ENCODE results near the gene MS4A4E.
"Not testable (repeated sequence)": the region's sequence is repeated elsewhere in the genome, so short reads cannot be mapped to it uniquely, and the experiment has no call there.

Gene MS4A4E

GRCh38 chr11:60221692-60222091 lies 21.2 kb downstream of the MS4A4E start:
- DNase-seq (ENCODE audit: low spot score), result no peak

GRCh38 chr11:60221181-60221580 lies 21.8 kb downstream of the MS4A4E start:
- no peak for DNase-seq (ENCODE audit: low spot score)

- DNase-seq (ENCODE audit: low spot score), result no peak
These were observed 28.6 kb downstream of the MS4A4E start for GRCh38 chr11:60214386-60214785.

GRCh38 chr11:60211206-60211605 lies 31.7 kb downstream of the MS4A4E start:
- DNase-seq (ENCODE audit: low spot score), result no peak

GRCh38 chr11:60209977-60210376 lies 33.0 kb downstream of the MS4A4E start:
- no peak for DNase-seq (ENCODE audit: low spot score)

GRCh38 chr11:60208951-60209350 lies 34.0 kb downstream of the MS4A4E start:
- no peak for DNase-seq (ENCODE audit: low spot score)

- DNase-seq (ENCODE audit: low spot score), result no peak
These were observed 34.6 kb downstream of the MS4A4E start for GRCh38 chr11:60208146-60208895.

GRCh38 chr11:60206616-60207015 lies 36.3 kb downstream of the MS4A4E start:
- no peak for DNase-seq (ENCODE audit: low spot score)

- no peak for DNase-seq (ENCODE audit: low spot score)
These were observed 38.0 kb downstream of the MS4A4E start for GRCh38 chr11:60204922-60205321.

GRCh38 chr11:60201334-60201733 lies 41.6 kb downstream of the MS4A4E start:
- not testable (repeated sequence) for DNase-seq (ENCODE audit: low spot score)

- DNase-seq (ENCODE audit: low spot score), result no peak
These were observed 45.5 kb downstream of the MS4A4E start for GRCh38 chr11:60197442-60197841.

- no peak for DNase-seq (ENCODE audit: low spot score)
These were observed 47.0 kb downstream of the MS4A4E start for GRCh38 chr11:60195923-60196368.

GRCh38 chr11:60194511-60194910 lies 48.4 kb downstream of the MS4A4E start:
- DNase-seq (ENCODE audit: low spot score), result no peak

GRCh38 chr11:60193687-60194433 lies 49.1 kb downstream of the MS4A4E start:
- peak; percentile 67 for DNase-seq (ENCODE audit: low spot score)

GRCh38 chr11:60192564-60192963 lies 50.4 kb downstream of the MS4A4E start:
- not testable (repeated sequence) for DNase-seq (ENCODE audit: low spot score)

GRCh38 chr11:60188481-60188880 lies 54.5 kb downstream of the MS4A4E start:
- not testable (repeated sequence) for DNase-seq (ENCODE audit: low spot score)

GRCh38 chr11:60186128-60186527 lies 56.8 kb downstream of the MS4A4E start:
- DNase-seq (ENCODE audit: low spot score), result not testable (repeated sequence)

- not testable (repeated sequence) for DNase-seq (ENCODE audit: low spot score)
These were observed 57.5 kb downstream of the MS4A4E start for GRCh38 chr11:60185512-60185827.

GRCh38 chr11:60184824-60185511 lies 58.0 kb downstream of the MS4A4E start:
- DNase-seq (ENCODE audit: low spot score), result no peak

- no peak for DNase-seq (ENCODE audit: low spot score)
These were observed 59.2 kb downstream of the MS4A4E start for GRCh38 chr11:60183591-60184205.

- no peak for DNase-seq (ENCODE audit: low spot score)
These were observed 60.2 kb downstream of the MS4A4E start, which contains the start of gene MS4A6A for GRCh38 chr11:60182541-60183330. Gene MS4A6A (minus strand): TSS chr11:60183083. CDS start chr11:60181727, 1,356 bp downstream.
